ENCODE measurements around the gene SPAG7.

SPAG7 gene

DNA sequence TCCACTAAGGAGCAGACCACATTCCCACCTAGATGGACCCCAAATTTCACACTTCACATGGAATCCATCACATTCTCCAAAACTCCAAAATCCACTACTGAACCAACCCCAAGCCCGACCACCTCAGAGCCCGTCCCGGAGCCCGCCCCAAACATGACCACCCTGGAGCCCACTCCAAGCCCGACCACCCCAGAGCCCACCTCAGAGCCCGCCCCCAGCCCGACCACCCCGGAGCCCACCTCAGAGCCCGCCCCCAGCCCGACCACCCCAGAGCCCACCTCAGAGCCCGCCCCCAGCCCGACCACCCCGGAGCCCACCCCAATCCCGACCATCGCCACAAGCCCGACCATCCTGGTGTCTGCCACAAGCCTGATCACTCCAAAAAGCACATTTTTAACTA, 34.0 kb downstream of the SPAG7 start (continued):
- TF ChIP-seq ZBTB21 (tag by site-specific recombination; IDR thresholded peaks at IDR 0.05), result no peak
- TF ChIP-seq HOXA7 (CRISPR knock-in tag; IDR thresholded peaks at IDR 0.05; ENCODE audit: borderline replicate concordance), result no peak
- TF ChIP-seq ZNF202 (tag by site-specific recombination; IDR thresholded peaks at IDR 0.05; ENCODE audit: borderline replicate concordance), result no peak
- TF ChIP-seq, protein P1, sequence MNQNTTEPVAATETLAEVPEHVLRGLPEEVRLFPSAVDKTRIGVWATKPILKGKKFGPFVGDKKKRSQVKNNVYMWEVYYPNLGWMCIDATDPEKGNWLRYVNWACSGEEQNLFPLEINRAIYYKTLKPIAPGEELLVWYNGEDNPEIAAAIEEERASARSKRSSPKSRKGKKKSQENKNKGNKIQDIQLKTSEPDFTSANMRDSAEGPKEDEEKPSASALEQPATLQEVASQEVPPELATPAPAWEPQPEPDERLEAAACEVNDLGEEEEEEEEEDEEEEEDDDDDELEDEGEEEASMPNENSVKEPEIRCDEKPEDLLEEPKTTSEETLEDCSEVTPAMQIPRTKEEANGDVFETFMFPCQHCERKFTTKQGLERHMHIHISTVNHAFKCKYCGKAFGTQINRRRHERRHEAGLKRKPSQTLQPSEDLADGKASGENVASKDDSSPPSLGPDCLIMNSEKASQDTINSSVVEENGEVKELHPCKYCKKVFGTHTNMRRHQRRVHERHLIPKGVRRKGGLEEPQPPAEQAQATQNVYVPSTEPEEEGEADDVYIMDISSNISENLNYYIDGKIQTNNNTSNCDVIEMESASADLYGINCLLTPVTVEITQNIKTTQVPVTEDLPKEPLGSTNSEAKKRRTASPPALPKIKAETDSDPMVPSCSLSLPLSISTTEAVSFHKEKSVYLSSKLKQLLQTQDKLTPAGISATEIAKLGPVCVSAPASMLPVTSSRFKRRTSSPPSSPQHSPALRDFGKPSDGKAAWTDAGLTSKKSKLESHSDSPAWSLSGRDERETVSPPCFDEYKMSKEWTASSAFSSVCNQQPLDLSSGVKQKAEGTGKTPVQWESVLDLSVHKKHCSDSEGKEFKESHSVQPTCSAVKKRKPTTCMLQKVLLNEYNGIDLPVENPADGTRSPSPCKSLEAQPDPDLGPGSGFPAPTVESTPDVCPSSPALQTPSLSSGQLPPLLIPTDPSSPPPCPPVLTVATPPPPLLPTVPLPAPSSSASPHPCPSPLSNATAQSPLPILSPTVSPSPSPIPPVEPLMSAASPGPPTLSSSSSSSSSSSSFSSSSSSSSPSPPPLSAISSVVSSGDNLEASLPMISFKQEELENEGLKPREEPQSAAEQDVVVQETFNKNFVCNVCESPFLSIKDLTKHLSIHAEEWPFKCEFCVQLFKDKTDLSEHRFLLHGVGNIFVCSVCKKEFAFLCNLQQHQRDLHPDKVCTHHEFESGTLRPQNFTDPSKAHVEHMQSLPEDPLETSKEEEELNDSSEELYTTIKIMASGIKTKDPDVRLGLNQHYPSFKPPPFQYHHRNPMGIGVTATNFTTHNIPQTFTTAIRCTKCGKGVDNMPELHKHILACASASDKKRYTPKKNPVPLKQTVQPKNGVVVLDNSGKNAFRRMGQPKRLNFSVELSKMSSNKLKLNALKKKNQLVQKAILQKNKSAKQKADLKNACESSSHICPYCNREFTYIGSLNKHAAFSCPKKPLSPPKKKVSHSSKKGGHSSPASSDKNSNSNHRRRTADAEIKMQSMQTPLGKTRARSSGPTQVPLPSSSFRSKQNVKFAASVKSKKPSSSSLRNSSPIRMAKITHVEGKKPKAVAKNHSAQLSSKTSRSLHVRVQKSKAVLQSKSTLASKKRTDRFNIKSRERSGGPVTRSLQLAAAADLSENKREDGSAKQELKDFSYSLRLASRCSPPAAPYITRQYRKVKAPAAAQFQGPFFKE (tag by site-specific recombination; IDR thresholded peaks at IDR 0.05; ENCODE audit: borderline replicate concordance), result no peak
- no peak for TF ChIP-seq ZNF19 (tag by site-specific recombination; IDR thresholded peaks at IDR 0.05; ENCODE audit: low read depth)

DNA sequence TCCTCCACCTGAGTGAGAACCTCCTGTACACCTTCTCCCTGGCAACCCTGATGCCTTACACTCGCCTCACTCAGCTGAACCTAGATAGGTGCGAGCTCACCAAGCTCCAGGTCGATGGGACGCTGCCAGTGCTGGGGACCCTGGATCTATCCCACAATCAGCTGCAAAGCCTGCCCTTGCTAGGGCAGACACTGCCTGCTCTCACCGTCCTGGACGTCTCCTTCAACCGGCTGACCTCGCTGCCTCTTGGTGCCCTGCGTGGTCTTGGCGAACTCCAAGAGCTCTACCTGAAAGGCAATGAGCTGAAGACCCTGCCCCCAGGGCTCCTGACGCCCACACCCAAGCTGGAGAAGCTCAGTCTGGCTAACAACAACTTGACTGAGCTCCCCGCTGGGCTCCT, 34.9 kb downstream of the SPAG7 start:
- Histone ChIP-seq H3K4me1 (ENCODE audit: control insufficient read depth, insufficient read depth, low read length) (no peaks in the 10 kb centered on the region; the same call in 1 of the 2 replicates), H3K36me3 (ENCODE audit: control insufficient read depth in 2 of 2, insufficient read depth in 1 of 2, low read length in 2 of 2) (peaks cover 14 to 48% of the 10 kb centered on the region in 2 experiments), H3K9me3 (ENCODE audit: control insufficient read depth, insufficient read depth, low read depth, low read length) (no peaks in the 10 kb centered on the region), H3K4me3 (ENCODE audit: low read depth, low read length) (no peak overlapping the region), H3K27ac (ENCODE audit: extremely low read depth, low read depth, low read length) (no peak overlapping the region)
- ChIA-PET POLR2A (interaction anchor here (0.7 to 1.6 kb wide), 4 partner anchors 11 to 94 kb away, joined by 3 to 8 read pairs (median 4); partner anchors contain the start of genes PFN1 and SPAG7), CTCF (no interaction called here)
- TF ChIP-seq ZNF560 (tag by site-specific recombination; IDR thresholded peaks at IDR 0.05; ENCODE audit: borderline replicate concordance), result no peak
- TF ChIP-seq KLF9 (tag by site-specific recombination; IDR thresholded peaks at IDR 0.05; ENCODE audit: low read depth), result no peak
- TF ChIP-seq ZNF658 (tag by site-specific recombination; IDR thresholded peaks at IDR 0.05), result no peak
- TF ChIP-seq MZF1 (tag by site-specific recombination; IDR thresholded peaks at IDR 0.05; ENCODE audit: borderline replicate concordance), result no peak
- TF ChIP-seq, protein P2, sequence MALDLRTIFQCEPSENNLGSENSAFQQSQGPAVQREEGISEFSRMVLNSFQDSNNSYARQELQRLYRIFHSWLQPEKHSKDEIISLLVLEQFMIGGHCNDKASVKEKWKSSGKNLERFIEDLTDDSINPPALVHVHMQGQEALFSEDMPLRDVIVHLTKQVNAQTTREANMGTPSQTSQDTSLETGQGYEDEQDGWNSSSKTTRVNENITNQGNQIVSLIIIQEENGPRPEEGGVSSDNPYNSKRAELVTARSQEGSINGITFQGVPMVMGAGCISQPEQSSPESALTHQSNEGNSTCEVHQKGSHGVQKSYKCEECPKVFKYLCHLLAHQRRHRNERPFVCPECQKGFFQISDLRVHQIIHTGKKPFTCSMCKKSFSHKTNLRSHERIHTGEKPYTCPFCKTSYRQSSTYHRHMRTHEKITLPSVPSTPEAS (tag by site-specific recombination; IDR thresholded peaks at IDR 0.05), result no peak
- no peak for TF ChIP-seq ZNF2 (tag by site-specific recombination; IDR thresholded peaks at IDR 0.05)
- no peak for TF ChIP-seq ZBTB8A (tag by site-specific recombination; IDR thresholded peaks at IDR 0.05)
- no peak for TF ChIP-seq ZNF157 (tag by site-specific recombination; IDR thresholded peaks at IDR 0.05)
- TF ChIP-seq, protein P3, sequence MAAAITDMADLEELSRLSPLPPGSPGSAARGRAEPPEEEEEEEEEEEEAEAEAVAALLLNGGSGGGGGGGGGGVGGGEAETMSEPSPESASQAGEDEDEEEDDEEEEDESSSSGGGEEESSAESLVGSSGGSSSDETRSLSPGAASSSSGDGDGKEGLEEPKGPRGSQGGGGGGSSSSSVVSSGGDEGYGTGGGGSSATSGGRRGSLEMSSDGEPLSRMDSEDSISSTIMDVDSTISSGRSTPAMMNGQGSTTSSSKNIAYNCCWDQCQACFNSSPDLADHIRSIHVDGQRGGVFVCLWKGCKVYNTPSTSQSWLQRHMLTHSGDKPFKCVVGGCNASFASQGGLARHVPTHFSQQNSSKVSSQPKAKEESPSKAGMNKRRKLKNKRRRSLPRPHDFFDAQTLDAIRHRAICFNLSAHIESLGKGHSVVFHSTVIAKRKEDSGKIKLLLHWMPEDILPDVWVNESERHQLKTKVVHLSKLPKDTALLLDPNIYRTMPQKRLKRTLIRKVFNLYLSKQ (tag by site-specific recombination; IDR thresholded peaks at IDR 0.05; ENCODE audit: borderline replicate concordance), result no peak
- TF ChIP-seq ZNF544 (tag by site-specific recombination; IDR thresholded peaks at IDR 0.05), result no peak
- TF ChIP-seq KLF1 (tag by site-specific recombination; IDR thresholded peaks at IDR 0.05), result no peak
- no peak for TF ChIP-seq ZNF843 (tag by site-specific recombination; IDR thresholded peaks at IDR 0.05)
- no peak for TF ChIP-seq ZNF146 (tag by site-specific recombination; IDR thresholded peaks at IDR 0.05)
- no peak for TF ChIP-seq MYNN (tag by site-specific recombination; IDR thresholded peaks at IDR 0.05; ENCODE audit: borderline replicate concordance)
- no peak for TF ChIP-seq FEZF1 (tag by site-specific recombination; IDR thresholded peaks at IDR 0.05)
- TF ChIP-seq SCRT2 (tag by site-specific recombination; IDR thresholded peaks at IDR 0.05), result no peak
- no peak for TF ChIP-seq ZBTB20 (tag by site-specific recombination; IDR thresholded peaks at IDR 0.05)
